GM19023 (cell line): ENCODE results near the gene ATP8B4.

Source experiments
- ATAC-seq: cut with Tn5 transposase; IDR thresholded peaks from one replicate; pipeline ENCODE4 v1.9.1; 2021; ENCODE audit warnings: mild to moderate bottlenecking, moderate library complexity; ENCODE audit not compliant: unreplicated experiment

The ATP8B4 gene

GRCh38 chr15:50042775-50043174 lies 76.3 kb downstream of the ATP8B4 start:
- ATAC-seq = no peak

DNA sequence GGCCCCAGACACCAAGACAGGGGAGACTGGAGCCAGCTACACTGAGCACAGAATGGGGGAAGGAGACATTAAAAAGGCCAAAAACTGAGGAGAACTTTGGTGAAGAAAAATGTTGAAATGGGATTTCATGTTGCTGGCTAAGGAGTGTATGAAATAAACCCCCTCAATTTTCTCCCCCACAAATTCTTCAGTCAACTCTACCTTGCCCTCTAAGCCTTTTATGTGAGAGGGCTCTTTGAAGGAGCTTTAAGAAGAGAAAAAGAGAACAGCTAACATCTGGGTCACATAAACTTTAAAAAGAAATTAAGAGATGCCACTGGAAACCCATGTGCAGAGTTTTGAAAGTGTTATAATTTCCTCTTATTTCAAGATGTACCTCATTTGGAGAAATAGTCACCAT lies 88.6 kb downstream of the ATP8B4 start:
- no peak for ATAC-seq

DNA sequence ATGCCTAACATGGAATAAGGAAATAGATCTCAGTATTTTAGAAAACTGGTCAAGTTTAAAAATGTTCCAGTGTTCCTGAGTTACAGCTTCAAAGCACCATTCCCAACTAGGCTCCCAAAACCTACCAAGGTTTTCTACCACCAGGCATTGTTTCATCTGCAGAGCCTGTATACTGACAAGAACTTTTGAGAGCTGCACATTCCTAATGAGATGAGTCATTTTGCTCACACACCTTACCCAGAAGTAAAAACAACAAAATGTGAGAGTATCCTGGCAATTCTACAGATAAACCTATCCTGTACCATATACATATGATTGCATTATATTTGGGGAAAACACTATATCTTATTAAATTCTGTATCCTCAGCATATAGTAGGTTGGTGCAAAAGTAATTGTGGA lies 90.7 kb downstream of the ATP8B4 start:
- ATAC-seq = no peak

DNA sequence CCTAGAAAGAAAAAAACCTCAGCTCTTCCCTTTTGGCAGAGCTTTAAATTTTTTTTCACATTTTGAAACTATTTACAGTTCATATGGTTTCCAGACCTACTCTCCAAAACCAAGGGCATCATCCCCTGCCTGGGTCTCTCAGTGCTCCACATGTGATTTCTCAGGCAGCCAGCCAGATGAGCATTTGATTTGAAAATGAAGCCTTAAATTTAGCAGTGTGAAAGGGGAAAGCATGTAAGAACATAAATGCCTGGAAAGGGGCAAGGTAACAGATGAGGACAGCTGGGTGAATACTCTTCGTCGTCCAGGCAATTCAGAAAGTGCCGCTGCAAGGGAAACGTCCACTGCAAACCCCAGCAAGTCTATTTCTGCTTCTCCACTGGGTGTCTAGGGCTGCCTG lies 94.8 kb downstream of the ATP8B4 start:
- ATAC-seq = no peak

GRCh38 chr15:50018491-50018890 lies 100.5 kb downstream of the ATP8B4 start:
- ATAC-seq = no peak

DNA sequence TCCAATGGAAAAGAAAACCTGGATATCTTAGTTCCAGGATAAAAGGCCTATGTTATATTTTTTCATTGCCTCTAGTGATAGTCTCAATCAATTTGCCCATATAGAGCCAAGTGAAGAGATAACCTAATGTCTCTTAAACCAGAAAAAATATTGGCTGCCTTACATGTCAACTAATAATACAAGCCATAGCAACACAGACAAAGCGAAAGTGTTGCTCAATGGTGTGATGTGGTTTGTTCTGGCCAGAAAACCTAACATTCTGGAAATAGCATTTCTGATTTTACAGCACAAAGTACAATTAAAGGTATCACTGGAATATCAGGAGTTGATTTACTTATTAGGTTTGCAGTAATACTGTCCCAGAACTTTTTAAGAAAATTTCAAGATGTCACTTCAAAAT lies 101.5 kb downstream of the ATP8B4 start:
- no peak for ATAC-seq

- ATAC-seq = no peak
These were observed 102.1 kb downstream of the ATP8B4 start for GRCh38 chr15:50016951-50017350.

DNA sequence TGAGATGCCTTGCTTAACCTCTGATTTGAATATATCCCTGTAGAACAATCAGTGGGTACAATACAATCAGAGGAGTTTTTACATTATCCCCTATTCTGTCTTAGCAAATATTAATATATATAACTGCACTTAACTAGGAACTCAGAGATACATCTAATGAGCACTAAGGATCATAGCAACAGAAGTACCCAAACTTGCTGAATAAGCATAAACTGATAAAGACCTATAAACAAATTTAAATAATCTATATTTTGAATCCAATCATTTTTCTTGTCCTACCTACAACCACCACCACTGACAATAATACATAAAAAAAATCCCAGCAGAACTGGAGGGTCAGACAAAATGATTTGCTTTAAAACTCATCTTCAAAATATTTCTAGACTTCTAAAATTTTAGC lies 106.2 kb downstream of the ATP8B4 start:
- ATAC-seq = no peak

DNA sequence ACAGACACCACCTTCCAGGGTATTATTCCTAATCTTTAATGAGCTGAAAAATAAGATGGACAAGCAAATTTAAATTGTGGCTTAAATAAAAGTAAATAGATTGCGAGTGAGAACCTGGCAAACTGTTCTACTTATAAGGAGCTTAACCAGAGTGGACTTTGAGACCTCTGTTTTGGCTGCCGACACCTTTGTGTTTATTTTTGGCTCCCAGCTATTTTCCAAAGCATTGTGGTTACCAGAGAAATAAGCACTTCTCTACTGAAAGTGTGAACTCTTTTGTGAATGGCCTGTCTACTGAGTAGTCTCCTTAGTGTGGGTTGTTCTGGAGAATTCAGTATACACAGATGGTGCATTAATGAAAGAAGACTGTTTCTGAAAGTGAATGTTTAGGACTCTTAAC lies 109.4 kb downstream of the ATP8B4 start:
- ATAC-seq = no peak

DNA sequence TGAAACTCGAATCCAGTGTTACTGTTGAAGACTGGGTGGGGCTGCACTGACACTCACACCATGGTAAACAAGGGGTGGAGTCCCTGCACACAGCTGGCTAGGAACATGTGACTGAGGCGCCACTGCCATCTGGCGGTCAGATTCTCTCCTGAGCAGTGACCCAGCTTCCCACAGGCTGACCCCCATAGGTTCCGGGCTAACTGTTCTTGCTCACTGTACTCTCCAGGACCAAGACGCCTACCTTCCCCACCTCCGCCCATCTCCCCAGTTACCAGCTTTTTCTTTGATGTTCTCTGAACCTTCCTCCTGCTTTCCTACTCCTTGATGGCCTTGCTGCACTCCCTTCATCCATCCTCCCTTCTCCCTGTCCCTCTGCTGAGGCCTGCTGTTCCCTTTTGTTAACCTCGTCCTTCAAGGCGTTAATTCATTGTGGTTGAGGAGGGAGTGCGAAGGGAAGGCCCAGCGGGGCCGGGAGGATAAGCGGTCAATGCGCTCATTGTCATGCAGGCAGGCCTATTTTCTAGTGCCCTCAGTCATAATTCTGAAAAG lies 115.2 kb downstream of the ATP8B4 start:
- ATAC-seq = peak; percentile 100

DNA sequence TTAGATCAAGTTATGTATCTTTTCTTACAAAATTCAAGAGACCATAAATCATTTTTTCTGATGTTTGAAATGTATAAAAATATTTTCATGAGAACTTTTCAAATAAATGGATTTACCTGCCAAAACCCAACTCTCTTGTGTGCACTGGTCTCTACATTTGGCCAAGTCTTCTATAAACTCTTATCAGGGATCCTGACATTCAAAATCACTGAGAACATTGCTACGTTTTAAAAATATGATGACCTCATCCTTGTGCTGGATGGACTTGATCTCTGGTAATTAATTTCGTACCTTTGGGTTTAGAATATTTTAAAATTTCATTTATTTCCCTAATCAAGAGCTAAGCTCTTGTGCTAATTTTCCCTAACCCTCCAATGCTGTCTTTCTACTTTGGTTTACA lies 127.4 kb downstream of the ATP8B4 start:
- no peak for ATAC-seq

DNA sequence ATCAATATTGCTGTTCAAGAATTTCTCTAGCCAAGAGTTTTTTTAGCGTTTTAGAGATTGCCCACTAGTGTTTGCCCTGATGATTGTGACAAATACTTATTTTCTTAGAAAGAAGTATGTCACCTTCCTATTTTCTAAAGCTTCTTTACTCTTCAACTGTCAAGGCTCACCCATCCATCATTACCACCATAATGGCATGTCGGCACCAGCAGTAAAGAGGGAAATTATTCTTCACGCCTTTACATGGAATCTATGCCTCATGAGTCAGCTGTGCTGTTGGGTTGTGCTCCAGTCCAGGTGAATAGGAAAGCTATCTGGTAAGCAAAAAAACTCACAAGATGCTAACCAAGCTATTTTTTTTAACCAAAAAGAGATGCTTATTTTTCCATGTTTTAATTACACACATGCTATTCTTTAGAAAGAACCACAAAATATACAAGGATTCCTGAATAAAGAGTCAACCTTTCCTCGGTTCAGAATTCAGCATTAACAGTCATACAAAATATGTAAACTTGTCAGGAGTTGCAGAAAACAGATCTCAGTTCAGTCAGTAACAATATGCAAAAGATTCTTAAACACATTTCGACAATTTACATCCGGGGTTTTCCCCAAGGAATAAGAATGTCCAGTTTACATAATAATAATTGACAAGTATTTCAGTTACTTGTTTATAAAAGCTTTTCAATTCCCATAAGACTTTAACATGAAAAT lies 128.0 kb downstream of the ATP8B4 start:
- no peak for ATAC-seq

GRCh38 chr15:49989498-49989897 lies 129.5 kb downstream of the ATP8B4 start:
- ATAC-seq = no peak

GRCh38 chr15:49988766-49989165 lies 130.3 kb downstream of the ATP8B4 start:
- ATAC-seq = no peak

GRCh38 chr15:49987896-49988295 lies 131.1 kb downstream of the ATP8B4 start:
- ATAC-seq = no peak

- no peak for ATAC-seq
These were observed 131.7 kb downstream of the ATP8B4 start for GRCh38 chr15:49987198-49987785.

GRCh38 chr15:49986326-49986725 lies 132.7 kb downstream of the ATP8B4 start:
- ATAC-seq = no peak

DNA sequence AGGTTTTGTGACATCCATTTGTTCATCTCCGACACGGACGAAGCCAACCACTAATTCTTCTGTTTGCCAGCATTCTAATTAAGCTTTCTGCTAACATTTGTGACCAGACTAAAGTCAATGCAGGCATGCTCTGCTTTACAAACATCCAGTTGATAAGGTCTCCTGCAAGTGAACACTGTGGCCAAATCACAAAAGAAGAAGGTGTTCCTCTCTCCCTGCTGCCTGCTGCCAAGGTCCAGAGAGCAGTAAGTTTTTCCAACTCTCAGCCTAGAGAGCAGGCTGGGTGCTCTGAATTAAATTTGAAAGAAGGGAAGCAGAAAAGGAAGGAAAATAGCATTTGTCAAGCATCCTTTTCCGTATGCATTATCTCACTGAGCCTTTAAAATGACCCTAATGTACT lies 133.6 kb downstream of the ATP8B4 start:
- no peak for ATAC-seq

- ATAC-seq = no peak
These were observed 134.6 kb downstream of the ATP8B4 start for GRCh38 chr15:49984436-49984835.

- ATAC-seq = no peak
These were observed 136.4 kb downstream of the ATP8B4 start for GRCh38 chr15:49982584-49982983.

DNA sequence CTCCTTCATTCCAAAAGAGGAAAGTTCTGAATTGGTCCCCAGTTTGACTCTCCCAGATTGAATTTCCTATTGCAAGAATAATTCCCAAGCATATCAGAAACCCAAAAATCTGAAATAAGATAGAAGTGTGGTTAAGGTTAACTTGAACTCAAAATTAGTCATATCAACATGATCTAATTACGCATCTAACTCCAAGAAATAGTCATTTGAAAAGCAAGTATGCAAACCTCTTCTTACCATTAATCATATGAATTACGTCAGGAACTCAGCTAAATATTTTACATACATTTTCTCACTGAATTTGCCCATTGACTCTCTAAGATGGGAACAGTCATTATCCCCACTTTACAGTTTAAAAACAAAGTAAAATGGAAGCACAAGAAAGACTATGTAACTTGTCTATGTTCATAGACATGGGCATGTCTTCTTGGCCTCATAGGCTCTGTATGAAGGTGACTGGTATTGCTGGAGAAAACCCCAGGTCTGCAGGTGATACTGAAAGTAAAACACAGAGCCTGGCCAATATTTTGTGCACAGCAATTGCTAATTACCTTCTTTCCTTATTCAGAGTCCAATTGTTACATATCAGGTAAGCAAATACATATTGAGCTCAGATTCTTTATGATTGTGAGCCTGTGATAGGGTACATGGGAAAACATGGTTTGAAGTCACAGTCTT lies 139.2 kb downstream of the ATP8B4 start:
- ATAC-seq = no peak

DNA sequence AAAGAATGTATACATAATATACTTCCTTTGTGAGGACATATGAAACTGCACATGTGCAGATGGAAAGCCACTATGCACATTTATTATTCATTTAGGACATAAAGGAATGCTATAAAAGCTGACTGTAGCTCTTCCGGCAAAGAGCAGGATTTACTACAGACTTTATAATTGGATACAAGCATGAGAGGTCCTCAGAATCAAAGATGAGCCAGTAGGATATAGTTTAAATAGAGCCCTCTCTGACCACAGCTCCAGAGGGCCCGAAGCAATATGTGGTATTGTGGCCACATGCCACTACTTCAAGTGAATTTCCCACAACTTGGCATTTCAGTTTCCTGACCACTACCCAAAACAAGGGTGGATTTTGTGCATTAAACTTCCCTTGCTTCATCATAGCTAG lies 140.9 kb downstream of the ATP8B4 start:
- no peak for ATAC-seq
